ES-I3 (cell line): ENCODE measurements around the gene SGPL1.
"Not testable (repeated sequence)": the region's sequence is repeated elsewhere in the genome, so short reads cannot be mapped to it uniquely, and the experiment has no call there.

Source experiments
- H3K36me3 ChIP-seq: 2 replicates; pipeline ENCODE4 v1.6.1; 2013; ENCODE audit warnings: mild to moderate bottlenecking, low read length, control low read depth, moderate library complexity; ENCODE audit not compliant: insufficient read depth
- H3K4me1 ChIP-seq: 2 replicates; pipeline ENCODE4 v1.6.1; 2013; ENCODE audit warnings: mild to moderate bottlenecking, control low read depth, low read length; ENCODE audit not compliant: insufficient read depth
- H3K9ac ChIP-seq: 2 replicates; pipeline ENCODE4 v1.6.1; 2013; ENCODE audit warnings: low read depth, mild to moderate bottlenecking, low read length, moderate library complexity
- H3K9me3 ChIP-seq: 2 replicates; pipeline ENCODE4 v1.6.1; 2013; ENCODE audit warnings: mild to moderate bottlenecking, low read length, moderate library complexity; ENCODE audit not compliant: control insufficient read depth, insufficient read depth

SGPL1 gene

DNA sequence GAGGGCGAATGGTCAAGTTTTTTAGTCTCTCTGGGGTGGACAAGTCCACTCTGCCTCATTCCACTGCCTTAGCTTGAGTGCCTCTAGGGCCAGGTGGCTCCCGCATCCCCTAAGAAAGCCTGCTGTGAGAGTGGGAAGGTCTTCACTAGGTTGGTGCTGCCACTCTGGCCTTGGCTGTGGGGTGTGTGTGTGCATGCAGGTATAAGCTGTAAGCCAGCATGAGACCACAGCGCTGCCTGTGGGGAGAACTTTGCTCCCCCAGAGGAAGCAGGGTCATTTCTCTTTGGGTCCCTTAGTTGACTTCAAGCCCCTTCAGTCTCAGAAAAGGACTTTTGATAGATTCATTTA, 98.1 kb downstream of the SGPL1 start:
- no peak overlapping the region for H3K9ac ChIP-seq
- H3K4me1 ChIP-seq, result no peaks in the 10 kb centered on the region
- H3K9me3 ChIP-seq, result no peaks in the 10 kb centered on the region
- H3K36me3 ChIP-seq, result no peaks in the 10 kb centered on the region

DNA sequence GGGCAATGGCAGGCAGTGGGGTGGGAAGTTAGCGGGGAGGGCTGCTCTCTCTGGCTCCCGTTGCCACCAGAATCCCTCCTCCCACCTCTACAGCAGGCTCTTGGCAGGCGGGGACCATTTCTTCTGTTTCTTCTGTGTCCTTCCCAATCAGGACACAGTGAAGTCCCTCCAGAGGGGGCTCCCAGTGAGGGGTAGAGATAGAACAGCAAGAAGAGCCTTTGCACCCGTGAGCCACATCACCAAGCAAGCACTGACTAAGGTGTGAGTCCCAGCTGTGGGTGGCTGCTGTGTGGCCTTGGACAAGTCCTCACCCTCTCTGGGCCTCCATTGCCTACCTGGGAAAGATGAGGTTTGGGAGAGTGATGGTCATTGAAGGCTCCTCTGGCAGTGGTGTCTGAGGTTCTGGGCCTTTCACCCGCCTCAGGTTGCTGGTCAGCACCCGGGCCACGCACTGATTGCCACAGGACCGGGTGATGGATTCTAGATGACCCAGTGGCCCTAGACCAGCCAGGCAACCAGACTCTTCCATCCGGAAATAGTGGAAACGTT, 98.6 kb downstream of the SGPL1 start:
- Histone ChIP-seq H3K4me1 (no peaks in the 10 kb centered on the region), H3K9ac (no peak overlapping the region), H3K36me3 (no peaks in the 10 kb centered on the region), H3K9me3 (no peaks in the 10 kb centered on the region)

GRCh38 chr10:70915206-70915605, 99.5 kb downstream of the SGPL1 start:
- no peaks in the 10 kb centered on the region for H3K9me3 ChIP-seq
- no peak overlapping the region for H3K9ac ChIP-seq
- H3K36me3 ChIP-seq, result no peaks in the 10 kb centered on the region
- no peaks in the 10 kb centered on the region for H3K4me1 ChIP-seq

DNA sequence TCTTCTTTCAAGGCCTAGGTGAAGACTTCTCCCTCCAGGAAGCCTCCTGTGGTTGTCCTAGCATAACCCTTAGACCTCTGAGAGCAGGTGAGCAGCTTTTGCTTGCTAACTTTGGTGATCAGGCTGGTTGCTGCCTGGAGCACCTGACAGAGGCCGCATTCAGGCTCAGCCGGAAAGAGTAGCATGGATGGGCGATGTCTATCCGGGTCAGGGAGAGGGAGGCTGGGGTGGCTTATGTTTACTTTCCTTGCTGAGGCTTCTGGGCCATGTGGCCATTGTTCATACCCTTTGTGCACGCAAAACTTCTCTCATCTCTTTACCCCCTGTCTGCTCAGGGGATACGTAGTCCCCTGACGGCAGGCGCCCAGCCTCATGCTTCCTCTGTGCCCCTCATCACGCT, 100.1 kb downstream of the SGPL1 start:
- H3K9ac ChIP-seq, result no peak overlapping the region
- H3K4me1 ChIP-seq, result no peaks in the 10 kb centered on the region
- H3K36me3 ChIP-seq, result no peaks in the 10 kb centered on the region
- no peaks in the 10 kb centered on the region for H3K9me3 ChIP-seq

DNA sequence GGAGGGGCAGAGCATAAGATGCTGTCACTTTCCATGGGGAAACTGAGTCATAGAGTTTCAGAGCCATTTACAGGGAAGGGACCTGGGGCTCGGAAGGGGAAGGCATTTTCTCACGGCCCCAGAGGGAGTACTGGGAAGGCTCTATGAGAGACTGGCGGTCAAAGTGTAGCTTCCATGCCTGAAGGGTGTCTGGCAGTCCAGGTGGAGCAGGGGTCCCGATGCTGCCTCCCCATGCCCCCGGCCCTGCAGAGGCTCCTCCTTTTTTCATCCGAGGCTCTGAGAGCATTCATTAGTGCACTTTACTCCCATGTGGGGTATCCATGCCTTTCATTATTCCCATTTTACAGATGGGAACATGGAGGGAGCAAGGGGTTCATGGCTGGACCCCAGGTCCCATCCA, 100.5 kb downstream of the SGPL1 start:
- Histone ChIP-seq H3K9me3 (no peaks in the 10 kb centered on the region), H3K9ac (no peak overlapping the region), H3K4me1 (no peaks in the 10 kb centered on the region), H3K36me3 (no peaks in the 10 kb centered on the region)

- Histone ChIP-seq H3K4me1 (no peaks in the 10 kb centered on the region), H3K9ac (no peak overlapping the region), H3K9me3 (no peaks in the 10 kb centered on the region), H3K36me3 (no peaks in the 10 kb centered on the region)
These were observed 101.5 kb downstream of the SGPL1 start for GRCh38 chr10:70917226-70917625.

GRCh38 chr10:70917635-70918034, 101.9 kb downstream of the SGPL1 start:
- Histone ChIP-seq H3K9me3 (no peaks in the 10 kb centered on the region), H3K9ac (no peak overlapping the region), H3K4me1 (no peaks in the 10 kb centered on the region), H3K36me3 (no peaks in the 10 kb centered on the region)

- H3K36me3 ChIP-seq, result no peaks in the 10 kb centered on the region
- no peak overlapping the region for H3K9ac ChIP-seq
- H3K9me3 ChIP-seq, result no peaks in the 10 kb centered on the region
- H3K4me1 ChIP-seq, result no peaks in the 10 kb centered on the region
These were observed 103.2 kb downstream of the SGPL1 start for GRCh38 chr10:70918851-70919530.

DNA sequence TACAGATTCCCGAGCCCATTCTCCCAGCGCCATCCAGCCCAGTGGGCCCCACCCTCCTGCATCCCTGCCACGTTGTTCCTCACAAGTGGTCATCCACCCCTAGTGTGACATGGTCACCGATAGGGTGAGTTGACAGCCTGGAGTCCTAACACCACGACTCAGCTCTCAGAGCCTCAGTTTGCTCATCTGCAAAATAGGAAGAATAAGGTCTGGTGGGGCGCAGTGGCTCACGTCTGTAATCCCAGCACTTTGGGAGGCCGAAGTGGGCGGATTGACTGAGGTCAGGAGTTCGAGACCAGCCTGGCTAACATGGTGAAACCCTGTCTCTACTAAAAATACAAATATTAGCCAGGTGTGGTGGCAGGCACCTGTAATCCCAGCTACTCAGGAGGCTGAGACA, 104.2 kb downstream of the SGPL1 start:
- H3K4me1 ChIP-seq, H3K9me3 ChIP-seq, H3K9ac ChIP-seq, H3K36me3 ChIP-seq: not testable (repeated sequence)

- Histone ChIP-seq H3K4me1 (no peaks in the 10 kb centered on the region), H3K9ac (no peak overlapping the region), H3K9me3 (no peaks in the 10 kb centered on the region), H3K36me3 (no peaks in the 10 kb centered on the region)
These were observed 104.8 kb downstream of the SGPL1 start for GRCh38 chr10:70920519-70920918.

GRCh38 chr10:70921285-70921684, 105.5 kb downstream of the SGPL1 start:
- Histone ChIP-seq H3K9ac (no peak overlapping the region), H3K9me3 (no peaks in the 10 kb centered on the region), H3K4me1 (no peaks in the 10 kb centered on the region; the same call in 1 of the 2 replicates), H3K36me3 (no peaks in the 10 kb centered on the region)

GRCh38 chr10:70923696-70924095, 107.9 kb downstream of the SGPL1 start:
- H3K9me3 ChIP-seq, result no peaks in the 10 kb centered on the region
- no peaks in the 10 kb centered on the region; the same call in 1 of the 2 replicates for H3K4me1 ChIP-seq
- H3K36me3 ChIP-seq, result no peaks in the 10 kb centered on the region
- no peak overlapping the region for H3K9ac ChIP-seq

GRCh38 chr10:70925377-70926225, 109.9 kb downstream of the SGPL1 start:
- H3K36me3 ChIP-seq, result no peaks in the 10 kb centered on the region
- no peak overlapping the region for H3K9ac ChIP-seq
- no peaks in the 10 kb centered on the region; the same call in 1 of the 2 replicates for H3K4me1 ChIP-seq
- H3K9me3 ChIP-seq, result no peaks in the 10 kb centered on the region

GRCh38 chr10:70926226-70927000, 110.7 kb downstream of the SGPL1 start:
- no peaks in the 10 kb centered on the region for H3K36me3 ChIP-seq
- no peaks in the 10 kb centered on the region; the same call in 1 of the 2 replicates for H3K4me1 ChIP-seq
- H3K9ac ChIP-seq, result no peak overlapping the region
- no peaks in the 10 kb centered on the region for H3K9me3 ChIP-seq
